Left renal cortex interstitium (tissue), 4 donors: Measurements from ENCODE around the gene FANCE. TPM values are rescaled to one million over a fixed set of nuclear protein-coding genes. Genes with fewer than 3 reads are reported as not detected.
"Not testable (repeated sequence)": the region's sequence is repeated elsewhere in the genome, so short reads cannot be mapped to it uniquely, and the experiment has no call there.

Experiments
- DNase-seq, 4 donors: peaks; one replicate each; pipeline ENCODE4 v3.0.0-alpha.2; 2013; ENCODE audit warnings: low read depth in 4 of 4, low spot score in 2 of 4, missing footprints in 1 of 4
- polyA plus RNA-seq, 4 donors: library from polyadenylated mRNA; unstranded; fragments of 120-200 nt; gene quantifications; one replicate each; pipeline ENCODE4 v1.2.1, GENCODE V29; 2013; ENCODE audit not compliant: insufficient read length in 4 of 4

Gene FANCE
- polyA plus RNA-seq, 4 donors = 9.6 to 12.4 (median 11.3) TPM

GRCh38 chr6:35496036-35496840 is 44.1 kb downstream of the FANCE start:
- no peak for DNase-seq

- DNase-seq = peak in 1 of 4 donors; percentile 58
Measured at GRCh38 chr6:35496841-35497570, 44.9 kb downstream of the FANCE start, which contains the start of gene TEAD3. TEAD3 (minus strand) TSS chr6:35497079.

GRCh38 chr6:35497571-35498421 is 45.7 kb downstream of the FANCE start:
- DNase-seq = peak in 2 of 4 donors; percentile 71 to 81

DNA sequence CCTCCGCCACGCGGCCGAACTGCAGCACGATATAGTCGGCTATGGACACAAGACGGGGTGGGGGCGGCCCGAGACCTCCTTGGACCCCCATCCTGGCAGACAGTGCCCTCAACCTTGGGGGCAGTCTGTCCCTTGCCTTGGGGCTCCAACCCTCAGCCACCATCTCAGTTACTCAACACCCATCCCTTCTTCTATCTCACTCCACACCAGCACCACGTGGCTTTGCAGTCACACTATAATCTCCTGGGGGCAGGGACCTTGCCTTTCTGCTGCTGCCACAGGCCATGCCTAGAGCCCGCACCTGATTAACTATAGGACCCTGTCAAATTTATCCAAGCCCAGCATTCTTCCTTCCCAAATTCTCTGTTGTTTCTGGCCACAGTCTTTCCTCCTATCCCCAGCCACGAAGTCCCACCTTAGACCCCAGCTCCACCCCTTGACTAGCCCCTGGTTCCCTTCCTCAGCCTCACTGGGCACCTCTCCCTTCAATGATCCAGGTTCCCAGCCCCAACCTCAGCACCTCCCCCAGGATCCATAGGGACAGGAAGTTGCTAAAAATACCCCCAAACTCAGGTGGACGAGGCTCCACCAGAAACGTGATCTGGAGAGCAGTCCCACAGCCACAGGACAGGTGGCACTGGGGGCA is 46.4 kb downstream of the FANCE start:
- no peak for DNase-seq

GRCh38 chr6:35499372-35499771 is 47.2 kb downstream of the FANCE start:
- no peak for DNase-seq

DNA sequence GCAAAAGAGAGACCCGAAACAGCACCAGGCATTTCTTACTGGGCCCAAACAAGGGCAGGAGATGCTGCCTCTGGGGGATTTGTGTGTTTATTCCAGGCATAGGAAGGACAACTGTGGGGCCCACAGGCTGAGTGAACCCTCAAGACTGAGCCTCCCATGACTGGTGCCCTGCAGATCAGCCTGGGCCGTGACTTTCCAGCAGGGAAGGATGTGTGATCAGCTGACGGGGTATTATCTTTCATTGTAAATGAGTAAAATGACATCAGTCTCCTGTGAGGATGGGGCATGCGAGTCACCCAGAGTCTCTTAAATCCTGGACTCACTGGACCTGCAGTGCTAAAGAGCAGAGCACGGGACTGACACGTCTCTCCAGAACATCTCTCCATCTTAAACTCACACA is 48.6 kb downstream of the FANCE start:
- no peak for DNase-seq

DNA sequence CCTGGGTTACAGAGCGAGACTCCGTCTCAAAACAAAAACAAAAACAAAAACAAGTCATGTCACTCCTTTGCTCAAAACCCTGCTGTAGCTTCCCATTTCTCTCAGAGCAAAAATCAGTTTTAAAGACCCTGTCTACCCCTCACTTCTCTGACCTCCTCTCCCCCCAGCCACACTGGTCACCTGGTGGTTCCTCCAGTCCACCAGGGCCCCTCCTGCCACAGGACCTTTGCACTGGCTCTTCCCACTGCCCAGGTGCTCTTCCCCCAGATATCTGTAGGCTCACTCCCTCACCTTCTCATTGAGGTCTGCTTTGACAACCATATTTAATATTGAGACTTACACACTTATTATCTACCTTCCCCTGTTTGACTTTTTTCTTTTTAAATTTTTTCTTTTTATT is 49.6 kb downstream of the FANCE start:
- no peak for DNase-seq

- no peak for DNase-seq
Measured at GRCh38 chr6:35503534-35503933, 51.4 kb downstream of the FANCE start.

DNA sequence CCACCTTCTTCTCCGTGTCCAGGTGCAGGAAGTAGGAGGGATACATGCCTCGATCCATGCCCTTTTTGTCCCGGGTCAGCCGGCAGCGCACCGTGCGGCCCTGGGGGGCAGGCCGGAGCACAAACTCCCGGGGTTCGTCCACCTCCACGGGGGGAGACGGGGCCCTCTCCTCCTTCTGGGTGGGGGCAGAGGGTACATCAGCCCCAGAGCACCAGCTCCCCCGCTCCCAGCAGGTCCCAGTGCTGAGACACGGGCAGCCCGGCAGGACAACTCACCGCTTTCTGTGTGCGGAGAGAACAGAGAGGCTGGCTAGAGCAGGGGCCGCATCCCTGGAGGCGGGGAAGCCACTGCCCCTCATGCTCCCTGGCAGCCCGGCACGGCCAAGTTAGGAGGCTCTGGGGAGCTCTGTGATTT is 53.9 kb downstream of the FANCE start:
- DNase-seq = no peak

GRCh38 chr6:35506536-35506935 is 54.4 kb downstream of the FANCE start:
- no peak for DNase-seq

- no peak for DNase-seq
Measured at GRCh38 chr6:35507221-35507620, 55.1 kb downstream of the FANCE start.

GRCh38 chr6:35508027-35508426 is 55.9 kb downstream of the FANCE start:
- DNase-seq = no peak

- no peak for DNase-seq
Measured at GRCh38 chr6:35508542-35508941, 56.4 kb downstream of the FANCE start.

- DNase-seq = no peak
Measured at GRCh38 chr6:35510916-35511561, 58.9 kb downstream of the FANCE start.

GRCh38 chr6:35511562-35511941 is 59.4 kb downstream of the FANCE start:
- no peak for DNase-seq

DNA sequence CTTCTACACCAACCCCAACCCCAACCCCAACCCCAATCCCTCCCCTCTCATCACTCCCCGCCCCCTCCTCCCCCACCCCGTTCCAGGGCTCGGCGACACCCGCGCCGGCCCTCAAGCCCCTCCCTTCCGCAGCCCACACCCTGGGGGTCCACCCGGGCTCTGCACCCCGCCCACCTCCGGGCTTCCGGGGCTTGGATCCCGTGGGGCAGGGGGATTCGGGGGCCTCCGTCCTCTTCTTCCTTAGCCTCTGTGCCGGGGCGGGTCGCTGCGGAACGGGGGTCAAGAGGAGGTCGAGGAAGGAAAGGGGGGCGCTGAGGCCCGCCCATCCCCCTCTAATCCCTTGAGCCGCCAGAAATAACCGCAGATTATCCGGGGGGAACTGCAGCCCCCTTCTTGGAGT is 59.9 kb downstream of the FANCE start:
- DNase-seq = no peak

GRCh38 chr6:35512740-35513139 is 60.6 kb downstream of the FANCE start, which contains the start of gene TULP1:
TULP1 (minus strand) TSS chr6:35512896; CDS start chr6:35512858, 38 bp downstream.
- DNase-seq = no peak

GRCh38 chr6:35514587-35514986 is 62.4 kb downstream of the FANCE start:
- DNase-seq = no peak

DNA sequence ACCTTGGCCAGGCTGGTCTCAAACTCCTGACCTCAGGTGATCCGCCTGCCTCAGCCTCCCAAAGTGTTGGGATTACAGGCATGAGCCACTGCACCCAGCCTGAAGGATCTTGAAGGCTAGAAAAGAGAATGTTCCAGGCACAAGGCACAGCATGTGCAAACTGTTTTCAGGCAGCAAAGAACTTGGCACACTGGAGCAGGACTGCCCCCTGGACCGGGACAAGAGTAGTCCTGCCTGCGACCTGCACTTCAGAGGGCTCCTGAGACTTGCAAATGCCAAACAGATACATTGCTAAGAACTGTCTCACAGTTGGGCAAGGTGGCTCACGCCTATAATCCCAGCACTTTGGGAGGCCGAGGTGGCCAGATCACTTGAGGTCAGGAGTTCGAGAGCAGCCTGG is 63.8 kb downstream of the FANCE start:
- not testable (repeated sequence) for DNase-seq
